Bronchial epithelial cell (primary cell): ENCODE data around the gene AP1AR. TPM values are rescaled to one million over a fixed set of nuclear protein-coding genes. Genes with fewer than 3 reads are reported as not detected.

Experiments
- DNase-seq: peaks from one replicate; pipeline ENCODE4 v3.0.0-alpha.2; 2010; ENCODE audit warnings: low read depth
- FAIRE-seq: peaks from 2 replicates; lab custom pipeline; 2011; peaks lifted over from hg19 to GRCh38; lab: Jason Lieb, UNC
- H3K27me3 ChIP-seq: 2 replicates; pipeline ENCODE4 v1.5.1; 2011; ENCODE audit warnings: low read length; ENCODE audit not compliant: control insufficient read depth, insufficient read depth
- H3K36me3 ChIP-seq: 2 replicates; pipeline ENCODE4 v1.5.1; 2011; ENCODE audit warnings: low read length; ENCODE audit not compliant: control insufficient read depth, insufficient read depth
- H3K4me3 ChIP-seq: 2 replicates; pipeline ENCODE4 v1.5.1; 2011; ENCODE audit warnings: mild to moderate bottlenecking, low read depth, low read length, control low read depth
- CTCF ChIP-seq: IDR thresholded peaks from 2 replicates; pipeline ENCODE4 v1.5.1; 2011; ENCODE audit warnings: mild to moderate bottlenecking, moderate library complexity, low read length, control low read depth, inconsistent platforms; ENCODE audit not compliant: insufficient read depth, severe bottlenecking
- total RNA-seq: library from RNA; depleted of rRNA; stranded (reverse); fragments of >200 nt; gene quantifications from 2 replicates; pipeline ENCODE4 v1.2.1, GENCODE V29; 2014

Gene AP1AR
- total RNA-seq, 1 donor from 2014 or later: 58.4 TPM

DNA sequence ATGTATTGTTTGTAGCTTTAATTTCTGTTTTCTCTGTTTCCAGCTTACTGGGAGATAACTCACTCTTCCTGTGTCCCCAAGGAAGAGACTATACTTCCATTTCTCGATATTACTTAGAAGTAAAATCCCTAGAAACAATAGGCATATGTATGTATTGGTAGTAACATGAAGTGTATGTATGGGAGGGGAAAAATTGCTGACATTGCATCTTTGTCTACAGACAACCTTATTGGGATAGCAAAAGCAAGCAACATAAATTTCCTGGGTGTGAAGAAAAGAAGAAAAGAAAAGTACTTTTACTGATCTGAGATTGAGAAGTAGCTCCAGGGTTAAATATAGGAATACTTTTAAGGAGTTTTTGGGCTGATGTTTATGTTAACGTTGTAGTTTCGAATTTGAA is 15.4 kb downstream of the AP1AR start:
- H3K27me3 ChIP-seq: no peaks in the 10 kb centered on the region
- no peak for TF ChIP-seq CTCF
- FAIRE-seq: no peak
- no peak for DNase-seq
- H3K4me3 ChIP-seq: no peak overlapping the region
- H3K36me3 ChIP-seq: no peaks in the 10 kb centered on the region

GRCh38 chr4:112251019-112251643 is 19.5 kb downstream of the AP1AR start:
- H3K4me3 ChIP-seq: no peak overlapping the region
- H3K36me3 ChIP-seq: no peaks in the 10 kb centered on the region
- H3K27me3 ChIP-seq: no peaks in the 10 kb centered on the region
- FAIRE-seq: no peak
- no peak for TF ChIP-seq CTCF
- no peak for DNase-seq

DNA sequence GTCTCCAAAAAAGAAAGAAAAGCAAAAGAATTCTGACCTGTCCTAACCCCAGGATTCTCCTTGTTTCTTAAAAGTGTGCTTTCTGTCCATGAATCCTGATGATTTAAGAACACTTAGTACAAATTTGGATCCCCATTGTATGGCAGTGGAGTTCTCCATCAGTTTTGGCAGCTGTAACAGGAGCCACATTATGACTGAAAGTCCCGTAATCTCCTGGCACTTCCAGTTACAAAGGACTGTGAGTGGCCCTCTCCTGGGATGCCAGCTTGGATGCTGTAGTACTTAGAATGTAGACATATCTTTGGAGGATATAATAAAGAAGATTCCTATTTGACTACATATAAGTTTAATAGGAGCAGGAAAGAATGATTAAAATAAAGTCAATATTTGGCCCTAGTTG is 20.6 kb downstream of the AP1AR start:
- FAIRE-seq (no peak), DNase-seq (no peak)
- no peak for TF ChIP-seq CTCF
- H3K36me3 ChIP-seq: no peaks in the 10 kb centered on the region
- H3K4me3 ChIP-seq: no peak overlapping the region
- no peaks in the 10 kb centered on the region for H3K27me3 ChIP-seq

GRCh38 chr4:112253382-112254000 is 21.9 kb downstream of the AP1AR start:
- DNase-seq (no peak), FAIRE-seq (no peak)
- Histone ChIP-seq H3K27me3 (no peaks in the 10 kb centered on the region), H3K4me3 (no peak overlapping the region), H3K36me3 (no peaks in the 10 kb centered on the region)
- TF ChIP-seq CTCF: no peak

DNA sequence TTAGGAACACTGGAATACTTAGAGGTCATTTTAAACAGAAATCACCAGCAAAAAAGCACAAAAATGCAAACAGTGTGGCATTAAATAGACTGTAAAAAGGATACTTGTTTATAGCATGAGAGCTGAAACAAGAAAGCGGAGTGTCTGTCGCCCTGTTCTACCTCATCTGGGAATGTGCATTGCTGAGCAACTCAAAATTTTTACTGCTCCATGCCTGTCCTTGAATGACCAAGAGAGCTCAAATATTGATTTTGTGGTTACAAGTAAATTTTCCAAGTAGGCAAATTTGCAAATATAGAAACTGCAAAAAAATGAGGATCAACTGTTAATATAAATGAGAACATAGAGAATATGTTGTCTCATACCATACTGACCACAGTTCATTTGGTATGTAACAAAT is 25.5 kb downstream of the AP1AR start:
- TF ChIP-seq CTCF: no peak
- DNase-seq (no peak), FAIRE-seq (no peak)
- Histone ChIP-seq H3K36me3 (peaks cover 2% of the 10 kb centered on the region), H3K4me3 (no peak overlapping the region), H3K27me3 (no peaks in the 10 kb centered on the region)
